VCaP (cell line): Measurements from ENCODE around the gene RFX8.
"Not testable (repeated sequence)": the region's sequence is repeated elsewhere in the genome, so short reads cannot be mapped to it uniquely, and the experiment has no call there.

ENCODE experiments used
- H3K27ac ChIP-seq: fragments of 450-650 bp; 2 replicates; pipeline ENCODE4 v1.5.1; 2017
- TF ChIP-seq, protein P1 (sequence below): fragments of 450-650 bp; conservative IDR thresholded peaks from 2 replicates; pipeline ENCODE4 v1.5.1; 2017; ENCODE audit warnings: mild to moderate bottlenecking, moderate library complexity

The RFX8 gene

DNA sequence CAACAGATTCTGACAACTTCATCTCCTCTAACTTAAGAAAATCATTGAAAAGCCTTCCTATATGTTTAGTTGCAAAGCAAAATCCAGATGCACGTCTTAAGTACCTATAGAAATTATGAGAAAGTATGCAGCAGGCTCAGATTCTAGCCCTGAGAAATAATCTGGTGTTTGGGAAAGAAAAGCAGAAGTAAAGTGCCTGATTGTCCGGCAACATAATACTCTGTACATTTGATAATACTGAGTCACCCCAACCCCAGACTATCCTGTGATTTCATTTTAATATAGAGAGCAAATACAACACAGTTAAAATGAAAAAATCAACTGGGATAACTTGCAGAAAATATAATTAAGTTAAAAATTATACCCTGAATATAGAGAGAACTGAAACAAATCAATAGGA lies 13.5 kb downstream of the RFX8 start:
- TF ChIP-seq, protein P1, sequence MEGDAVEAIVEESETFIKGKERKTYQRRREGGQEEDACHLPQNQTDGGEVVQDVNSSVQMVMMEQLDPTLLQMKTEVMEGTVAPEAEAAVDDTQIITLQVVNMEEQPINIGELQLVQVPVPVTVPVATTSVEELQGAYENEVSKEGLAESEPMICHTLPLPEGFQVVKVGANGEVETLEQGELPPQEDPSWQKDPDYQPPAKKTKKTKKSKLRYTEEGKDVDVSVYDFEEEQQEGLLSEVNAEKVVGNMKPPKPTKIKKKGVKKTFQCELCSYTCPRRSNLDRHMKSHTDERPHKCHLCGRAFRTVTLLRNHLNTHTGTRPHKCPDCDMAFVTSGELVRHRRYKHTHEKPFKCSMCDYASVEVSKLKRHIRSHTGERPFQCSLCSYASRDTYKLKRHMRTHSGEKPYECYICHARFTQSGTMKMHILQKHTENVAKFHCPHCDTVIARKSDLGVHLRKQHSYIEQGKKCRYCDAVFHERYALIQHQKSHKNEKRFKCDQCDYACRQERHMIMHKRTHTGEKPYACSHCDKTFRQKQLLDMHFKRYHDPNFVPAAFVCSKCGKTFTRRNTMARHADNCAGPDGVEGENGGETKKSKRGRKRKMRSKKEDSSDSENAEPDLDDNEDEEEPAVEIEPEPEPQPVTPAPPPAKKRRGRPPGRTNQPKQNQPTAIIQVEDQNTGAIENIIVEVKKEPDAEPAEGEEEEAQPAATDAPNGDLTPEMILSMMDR, result no peak
- H3K27ac ChIP-seq, result no peak overlapping the region

DNA sequence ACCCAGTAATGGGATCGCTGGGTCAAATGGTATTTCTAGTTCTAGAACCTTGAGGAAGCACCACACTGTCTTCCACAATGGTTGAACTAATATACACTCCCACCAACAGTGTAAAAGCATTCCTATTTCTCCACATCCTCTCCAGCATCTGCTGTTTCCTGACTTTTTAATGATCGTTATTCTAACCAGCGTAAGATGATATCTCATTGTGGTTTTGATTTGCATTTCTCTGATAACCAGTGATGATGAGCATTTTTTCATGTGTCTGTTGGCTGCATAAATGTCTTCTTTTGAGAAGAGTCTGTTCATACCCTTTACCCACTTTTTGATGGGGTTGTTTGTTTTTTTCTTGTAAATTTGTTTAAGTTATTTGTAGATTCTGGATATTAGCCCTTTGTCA lies 20.5 kb downstream of the RFX8 start:
- H3K27ac ChIP-seq, result not testable (repeated sequence)

DNA sequence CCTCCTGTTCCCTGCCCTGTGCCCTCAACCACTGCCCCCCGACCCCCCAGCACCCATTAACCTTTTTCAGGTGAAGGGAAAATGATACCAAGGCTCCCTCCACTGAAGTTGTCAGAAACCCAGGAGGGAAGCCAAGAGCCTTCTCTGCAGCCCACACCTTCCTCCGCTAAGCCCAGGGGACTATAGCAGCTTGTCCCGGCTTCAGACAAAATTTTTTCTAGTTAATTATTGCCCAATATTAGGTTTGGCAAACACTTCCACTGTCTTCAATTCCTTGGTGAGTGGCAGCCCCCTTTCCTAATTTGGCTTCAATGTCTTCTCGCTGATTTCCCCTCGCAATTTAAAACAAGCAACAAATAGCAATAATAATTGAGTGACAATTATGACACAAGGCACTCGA lies 23.9 kb downstream of the RFX8 start:
- TF ChIP-seq, protein P1, result no peak
- no peak overlapping the region for H3K27ac ChIP-seq

DNA sequence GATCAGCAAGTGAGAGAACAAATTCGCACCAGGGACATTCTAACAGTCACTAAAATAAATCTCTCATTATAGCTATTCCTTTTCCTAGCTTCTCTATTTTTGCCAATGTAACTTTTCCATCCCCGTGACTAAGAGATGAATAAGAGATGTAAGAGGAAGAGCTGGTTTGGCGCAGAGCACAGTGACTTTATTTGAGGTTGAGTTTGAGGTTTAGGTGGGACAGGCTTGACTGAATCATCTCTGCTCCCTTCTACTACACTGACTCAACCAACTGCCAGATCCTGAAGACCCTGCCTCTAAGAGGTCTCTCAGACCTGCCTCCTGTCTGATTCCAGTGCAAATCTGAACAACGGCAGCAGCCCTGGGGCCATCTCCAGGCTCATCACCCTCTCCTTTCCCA lies 28.0 kb downstream of the RFX8 start:
- TF ChIP-seq, protein P1, result no peak
- no peak overlapping the region for H3K27ac ChIP-seq

DNA sequence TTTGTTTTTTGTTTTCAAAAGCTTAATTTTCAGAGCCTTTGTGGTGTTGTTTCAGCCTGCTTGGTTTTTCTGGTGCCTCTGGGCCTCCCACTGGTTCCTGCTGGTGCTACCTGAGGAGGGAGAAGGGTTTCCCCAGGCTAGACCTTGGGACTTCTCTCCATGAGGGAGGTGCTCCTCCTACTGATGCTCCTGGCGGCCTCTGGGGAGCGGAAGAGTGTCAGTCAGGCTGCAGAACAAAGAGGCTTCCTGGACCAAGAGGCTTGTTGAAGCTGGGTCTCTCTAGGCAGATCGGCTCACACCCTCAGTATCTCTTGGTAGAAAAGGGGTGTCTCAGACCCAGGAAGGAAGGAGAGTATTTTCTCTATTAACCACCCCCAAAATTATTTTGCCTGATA lies 32.2 kb downstream of the RFX8 start:
- TF ChIP-seq, protein P1, result no peak
- H3K27ac ChIP-seq, result no peak overlapping the region

DNA sequence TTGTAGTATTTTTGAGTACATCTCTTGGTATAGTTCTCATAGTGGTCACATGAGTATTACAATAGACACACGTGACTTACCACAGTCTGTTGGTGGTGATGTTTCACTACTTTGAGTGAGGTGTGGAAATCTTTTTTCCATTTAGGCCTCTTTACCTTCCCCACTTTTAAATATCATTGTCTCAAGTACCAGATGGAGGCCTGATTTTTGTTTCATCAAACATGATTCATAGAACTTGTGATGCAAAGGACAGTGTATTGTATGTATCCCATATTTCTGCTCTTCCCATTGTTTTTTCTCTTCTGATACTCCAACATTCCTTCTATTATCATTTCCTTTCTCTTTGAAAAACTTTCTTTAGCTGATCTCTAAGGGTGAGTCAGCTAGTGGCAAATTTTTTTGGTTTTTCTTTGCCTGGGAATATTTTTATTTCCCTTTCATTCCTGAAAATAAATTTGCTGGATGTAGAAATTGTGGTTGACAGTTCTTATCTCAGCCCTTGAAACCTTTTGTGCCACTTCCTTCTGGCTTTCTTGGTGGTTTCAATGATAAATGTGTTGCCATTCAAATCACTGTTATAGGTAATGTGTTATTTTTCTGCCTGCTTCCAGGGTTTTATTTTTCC lies 32.8 kb downstream of the RFX8 start:
- H3K27ac ChIP-seq, result no peak overlapping the region
- TF ChIP-seq, protein P1, result no peak

DNA sequence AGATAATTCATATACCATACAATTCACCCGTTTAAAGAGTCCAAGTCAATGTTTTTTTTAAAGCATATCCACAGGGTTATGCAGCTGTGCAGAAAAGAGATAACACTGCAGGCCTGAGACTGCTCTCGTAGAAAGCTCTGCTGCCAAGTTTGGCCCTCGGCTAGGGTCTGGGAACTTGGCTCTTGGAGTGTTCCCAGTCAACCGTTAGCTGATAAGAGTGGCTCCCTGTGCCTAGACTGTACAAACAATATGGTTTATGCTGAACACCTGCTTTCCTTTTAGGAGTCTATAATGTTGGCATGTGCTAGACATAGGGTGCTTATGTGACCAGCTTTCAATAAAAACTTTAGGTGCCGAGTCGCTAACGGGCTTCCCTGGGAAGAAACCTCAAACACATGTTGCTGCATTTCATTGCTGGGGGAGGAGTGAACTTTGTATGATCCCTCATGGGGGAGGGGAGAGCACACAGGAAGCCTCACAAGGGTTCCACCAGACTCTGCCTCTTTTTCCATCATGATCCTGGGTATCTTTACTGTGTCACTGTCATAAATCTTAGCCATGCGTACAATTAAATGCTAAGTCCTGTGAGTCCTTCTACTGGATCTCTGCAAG lies 34.7 kb downstream of the RFX8 start:
- TF ChIP-seq, protein P1, result no peak
- no peak overlapping the region for H3K27ac ChIP-seq

DNA sequence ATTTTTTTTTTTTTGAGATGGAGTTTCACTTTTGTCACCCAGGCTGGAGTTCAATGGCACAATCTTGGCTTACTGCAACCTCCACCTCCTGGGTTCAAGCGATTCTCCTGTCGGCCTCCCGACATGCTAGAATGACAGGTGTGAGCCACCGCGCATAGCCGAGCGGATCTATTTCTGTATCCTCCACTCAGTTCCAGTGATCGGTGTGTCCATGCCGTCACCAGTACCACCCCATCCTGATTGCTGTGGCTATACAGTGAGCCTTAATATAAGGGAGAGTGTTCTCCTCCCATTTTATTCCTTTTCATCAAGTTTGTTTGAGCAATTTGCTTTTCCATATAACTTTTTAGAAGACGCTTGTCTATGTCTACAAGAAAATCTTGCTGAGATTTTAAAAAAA lies 35.2 kb downstream of the RFX8 start:
- H3K27ac ChIP-seq, result no peak overlapping the region
- TF ChIP-seq, protein P1, result no peak

DNA sequence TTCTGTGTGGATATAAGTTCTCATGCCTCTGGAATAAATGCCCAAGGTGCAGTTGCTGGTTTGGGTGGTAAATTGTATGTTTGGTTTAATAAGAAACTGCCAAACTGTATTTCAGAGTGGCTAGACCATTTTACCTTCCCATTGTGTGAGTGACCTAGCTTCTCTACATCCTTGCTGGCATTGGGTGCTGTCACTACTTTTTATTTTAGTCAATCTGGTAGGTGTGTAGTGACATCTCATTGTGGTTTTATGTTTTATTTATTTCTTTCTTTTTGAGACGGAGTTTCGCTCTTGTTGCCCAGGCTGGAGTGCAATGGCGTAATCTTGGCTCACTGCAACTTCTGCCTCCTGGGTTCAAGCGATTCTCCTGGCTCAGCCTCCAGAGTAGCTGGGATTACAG lies 36.4 kb downstream of the RFX8 start:
- not testable (repeated sequence) for H3K27ac ChIP-seq
